Activated CD4-positive, CD25-positive, alpha-beta regulatory T cell treated with anti-CD3 and anti-CD28 coated beads, Interleukin-2, amount 50 U/mL, for 72 hours (primary cell): ENCODE data around the gene NTSR1.

ENCODE experiments used
- DNase-seq: peaks from one replicate; pipeline ENCODE4 v3.0.0; 2021

Gene NTSR1

GRCh38 chr20:62710886-62711702 lies 2.5 kb downstream of the NTSR1 start:
- DNase-seq = no peak

- DNase-seq = no peak
Observed at GRCh38 chr20:62711703-62712101, 3.1 kb downstream of the NTSR1 start.

- no peak for DNase-seq
Observed at GRCh38 chr20:62712606-62713005, 4.0 kb downstream of the NTSR1 start.

GRCh38 chr20:62714006-62714405 lies 5.4 kb downstream of the NTSR1 start:
- no peak for DNase-seq

- no peak for DNase-seq
Observed at GRCh38 chr20:62714799-62715198, 6.2 kb downstream of the NTSR1 start.

GRCh38 chr20:62715201-62715600 lies 6.6 kb downstream of the NTSR1 start:
- DNase-seq = no peak

GRCh38 chr20:62716198-62716940 lies 7.7 kb downstream of the NTSR1 start:
- no peak for DNase-seq

GRCh38 chr20:62716941-62717310 lies 8.3 kb downstream of the NTSR1 start:
- no peak for DNase-seq

GRCh38 chr20:62717933-62718332 lies 9.3 kb downstream of the NTSR1 start:
- no peak for DNase-seq

- DNase-seq = no peak
Observed at GRCh38 chr20:62718546-62718945, 9.9 kb downstream of the NTSR1 start.

GRCh38 chr20:62719250-62719935 lies 10.8 kb downstream of the NTSR1 start:
- DNase-seq = no peak

- DNase-seq = no peak
Observed at GRCh38 chr20:62721511-62722370, 13.1 kb downstream of the NTSR1 start.

GRCh38 chr20:62722627-62723026 lies 14.0 kb downstream of the NTSR1 start:
- no peak for DNase-seq

GRCh38 chr20:62723351-62723750 lies 14.7 kb downstream of the NTSR1 start:
- no peak for DNase-seq

GRCh38 chr20:62723768-62724450 lies 15.3 kb downstream of the NTSR1 start:
- no peak for DNase-seq

- no peak for DNase-seq
Observed at GRCh38 chr20:62724692-62725595, 16.3 kb downstream of the NTSR1 start.

- DNase-seq = no peak
Observed at GRCh38 chr20:62725596-62726268, 17.1 kb downstream of the NTSR1 start.

- no peak for DNase-seq
Observed at GRCh38 chr20:62726276-62726675, 17.6 kb downstream of the NTSR1 start.

- DNase-seq = no peak
Observed at GRCh38 chr20:62726716-62727583, 18.3 kb downstream of the NTSR1 start.
